ENCODE data around the gene NDE1. TPM values are rescaled to one million over a fixed set of nuclear protein-coding genes. Genes with fewer than 3 reads are reported as not detected.
A peak's percentile ranks its signal among the peaks of the same experiment; 100 is the strongest.

Gene NDE1
- total RNA-seq, 2 donors from 2014 or later, result 38.5 to 50.3 TPM

- TF ChIP-seq, protein P1, sequence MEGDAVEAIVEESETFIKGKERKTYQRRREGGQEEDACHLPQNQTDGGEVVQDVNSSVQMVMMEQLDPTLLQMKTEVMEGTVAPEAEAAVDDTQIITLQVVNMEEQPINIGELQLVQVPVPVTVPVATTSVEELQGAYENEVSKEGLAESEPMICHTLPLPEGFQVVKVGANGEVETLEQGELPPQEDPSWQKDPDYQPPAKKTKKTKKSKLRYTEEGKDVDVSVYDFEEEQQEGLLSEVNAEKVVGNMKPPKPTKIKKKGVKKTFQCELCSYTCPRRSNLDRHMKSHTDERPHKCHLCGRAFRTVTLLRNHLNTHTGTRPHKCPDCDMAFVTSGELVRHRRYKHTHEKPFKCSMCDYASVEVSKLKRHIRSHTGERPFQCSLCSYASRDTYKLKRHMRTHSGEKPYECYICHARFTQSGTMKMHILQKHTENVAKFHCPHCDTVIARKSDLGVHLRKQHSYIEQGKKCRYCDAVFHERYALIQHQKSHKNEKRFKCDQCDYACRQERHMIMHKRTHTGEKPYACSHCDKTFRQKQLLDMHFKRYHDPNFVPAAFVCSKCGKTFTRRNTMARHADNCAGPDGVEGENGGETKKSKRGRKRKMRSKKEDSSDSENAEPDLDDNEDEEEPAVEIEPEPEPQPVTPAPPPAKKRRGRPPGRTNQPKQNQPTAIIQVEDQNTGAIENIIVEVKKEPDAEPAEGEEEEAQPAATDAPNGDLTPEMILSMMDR (IDR thresholded peaks at IDR 0.05), result no peak
- Histone ChIP-seq H3K9ac (ENCODE audit: low read depth in 2 of 2, low read length in 2 of 2) (no peak overlapping the region), H3K27me3 (no peaks in the 10 kb centered on the region), H3K4me1 (peaks cover 6% of the 10 kb centered on the region), H3K27ac (no peak overlapping the region), H3K4me3 (no peak overlapping the region), H3K36me3 (peaks cover 19% of the 10 kb centered on the region), H3K9me3 (no peaks in the 10 kb centered on the region)
- DNase-seq, result no peak
- intact Hi-C loops (cut with DNase I), result no loop called here
These were observed 9.1 kb upstream of the NDE1 start for GRCh38 chr16:15640966-15641365.

DNA sequence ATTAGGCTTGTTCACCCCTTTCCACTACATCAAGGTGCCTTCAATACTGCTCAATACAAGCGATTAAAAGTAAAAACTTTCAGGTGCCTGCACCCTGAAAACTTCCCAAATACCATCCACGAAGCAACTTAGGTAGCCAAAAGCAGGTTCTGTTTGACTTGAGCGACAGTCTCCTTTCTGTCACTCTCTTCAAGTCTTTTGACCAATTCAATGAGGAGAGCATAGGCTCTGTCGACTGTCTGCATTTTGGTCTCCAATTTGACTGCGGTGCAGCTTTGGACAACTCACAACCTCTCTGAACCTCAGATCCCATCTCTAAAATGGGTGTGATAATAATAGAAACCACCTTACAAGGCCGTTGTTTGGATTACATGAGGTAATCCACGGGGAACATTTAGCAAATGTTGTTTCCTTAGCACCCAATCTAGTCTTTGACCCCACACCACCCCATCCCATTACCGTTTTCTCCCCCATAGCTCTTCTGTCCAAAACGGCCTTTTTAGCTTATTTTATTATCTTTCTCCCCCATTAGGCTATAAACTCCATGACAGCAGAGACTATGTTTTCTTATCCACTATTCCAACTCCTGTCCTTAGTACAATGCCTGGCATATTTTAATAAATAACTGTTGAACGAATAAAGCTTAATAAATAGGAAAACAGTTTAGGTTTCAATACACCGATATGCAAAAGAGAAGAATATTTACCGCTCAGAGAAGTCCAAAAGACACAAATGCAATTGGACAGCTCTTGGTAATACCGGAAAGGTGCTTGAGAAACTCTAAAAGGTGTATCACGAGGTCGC is 8.1 kb upstream of the NDE1 start:
- H3K36me3 ChIP-seq, result peaks cover 15% of the 10 kb centered on the region
- intact Hi-C loops (cut with DNase I), result no loop called here
- H3K4me3 ChIP-seq, result peak overlapping the region; percentile 84
- H3K4me1 ChIP-seq, result peaks cover 6% of the 10 kb centered on the region
- TF ChIP-seq, protein P1 (IDR thresholded peaks at IDR 0.05), result no peak
- H3K27me3 ChIP-seq, result no peaks in the 10 kb centered on the region
- H3K27ac ChIP-seq, result peak overlapping the region; percentile 96
- peak overlapping the region; percentile 88 to 89 for H3K9ac ChIP-seq (ENCODE audit: low read depth in 2 of 2, low read length in 2 of 2)
- no peak for DNase-seq
- H3K9me3 ChIP-seq, result no peaks in the 10 kb centered on the region

DNA sequence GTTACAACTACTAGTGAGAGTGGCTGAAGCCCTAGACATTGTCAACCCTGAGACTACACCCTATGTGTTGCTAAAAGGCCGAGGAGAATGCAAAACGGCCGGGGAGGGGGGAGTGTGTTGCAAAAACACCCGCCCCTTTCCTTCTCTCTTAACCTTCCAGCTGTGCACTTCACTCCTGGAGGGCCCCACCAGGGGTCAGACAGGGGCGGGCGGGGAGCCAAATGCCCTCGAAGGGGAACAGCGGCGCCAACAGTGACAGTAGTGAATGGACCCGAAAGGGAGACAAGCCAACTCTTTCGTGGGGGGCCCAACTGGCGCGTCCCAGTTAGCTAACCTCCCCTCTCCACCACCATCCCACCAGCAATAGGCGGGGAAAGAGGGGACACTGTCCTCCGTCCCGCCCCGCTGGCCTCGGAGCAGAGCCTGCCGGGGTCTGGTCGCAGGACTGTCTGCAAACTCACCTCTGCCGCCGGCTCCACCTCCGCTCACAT is 7.4 kb upstream of the NDE1 start:
- TF ChIP-seq, protein P1 (IDR thresholded peaks at IDR 0.05), result peak; percentile 31
- Histone ChIP-seq H3K4me3 (peak overlapping the region; percentile 84), H3K27me3 (no peaks in the 10 kb centered on the region), H3K4me1 (peaks cover 6% of the 10 kb centered on the region), H3K9me3 (no peaks in the 10 kb centered on the region), H3K9ac (ENCODE audit: low read depth in 2 of 2, low read length in 2 of 2) (peak overlapping the region; percentile 88 to 89), H3K27ac (peak overlapping the region; percentile 96), H3K36me3 (peaks cover 9% of the 10 kb centered on the region)
- intact Hi-C loops (cut with DNase I), result no loop called here
- DNase-seq, result peak; percentile 79

DNA sequence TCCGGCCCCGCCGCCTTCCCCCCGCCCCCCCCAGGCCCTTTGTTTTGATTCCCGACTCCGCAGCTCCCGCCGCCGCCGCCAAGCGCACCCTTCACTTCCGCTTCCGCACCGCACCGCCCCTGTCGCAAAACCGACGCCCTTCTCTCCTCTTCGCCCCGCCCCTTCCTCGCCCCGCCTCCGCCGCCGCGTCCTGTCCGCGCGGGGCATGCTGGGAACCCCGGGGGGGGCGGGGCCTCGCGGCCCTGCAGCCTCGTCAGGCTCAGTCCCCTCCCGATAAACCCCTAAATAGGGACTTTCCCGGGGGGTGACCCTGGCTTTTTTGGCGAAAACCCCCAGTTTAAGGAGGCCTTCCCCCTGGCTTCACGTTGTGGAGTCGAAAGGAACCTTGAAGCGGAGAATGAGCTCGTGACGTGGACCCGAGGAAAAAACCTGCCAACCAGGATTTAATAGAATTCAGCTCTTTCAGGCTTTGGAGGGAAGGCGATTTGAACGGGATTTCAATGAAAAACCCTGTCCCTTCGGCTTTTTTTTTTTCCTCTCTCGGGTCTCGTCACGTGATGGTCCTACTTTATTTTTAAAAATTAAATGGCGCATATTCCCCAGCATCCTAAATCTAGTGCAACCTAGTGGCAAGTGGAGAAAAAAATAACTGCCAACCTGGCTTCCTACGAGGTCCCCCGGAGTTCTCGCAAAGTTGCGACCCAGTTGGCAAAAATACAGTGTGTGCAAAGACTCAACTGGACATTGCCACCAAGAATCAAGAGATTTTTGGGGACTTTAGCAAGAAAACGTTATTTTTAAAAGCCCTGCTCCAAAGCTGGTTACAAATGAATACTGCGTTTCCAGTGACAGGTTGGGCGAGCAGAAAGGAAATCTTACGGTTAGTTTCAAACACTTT is 6.7 kb upstream of the NDE1 start, which contains the start of gene MARF1:
MARF1 (minus strand) TSS at position 107 of the 898 bp plus-strand sequence. CDS start 3,921 bp downstream, outside the sequence.
- peak; percentile 99 for DNase-seq
- TF ChIP-seq, protein P1 (IDR thresholded peaks at IDR 0.05), result peak; percentile 41
- no peaks in the 10 kb centered on the region for H3K27me3 ChIP-seq
- H3K36me3 ChIP-seq, result peaks cover 2% of the 10 kb centered on the region
- intact Hi-C loops (cut with DNase I), result no loop called here
- H3K4me3 ChIP-seq, result peak within 1 kb of the TSS; percentile 84
- H3K9ac ChIP-seq (ENCODE audit: low read depth in 2 of 2, low read length in 2 of 2), result peak within 1 kb of the TSS; percentile 89 to 96
- H3K9me3 ChIP-seq, result no peaks in the 10 kb centered on the region
- H3K27ac ChIP-seq, result peak within 1 kb of the TSS; percentile 96
- peaks cover 6% of the 10 kb centered on the region for H3K4me1 ChIP-seq

DNA sequence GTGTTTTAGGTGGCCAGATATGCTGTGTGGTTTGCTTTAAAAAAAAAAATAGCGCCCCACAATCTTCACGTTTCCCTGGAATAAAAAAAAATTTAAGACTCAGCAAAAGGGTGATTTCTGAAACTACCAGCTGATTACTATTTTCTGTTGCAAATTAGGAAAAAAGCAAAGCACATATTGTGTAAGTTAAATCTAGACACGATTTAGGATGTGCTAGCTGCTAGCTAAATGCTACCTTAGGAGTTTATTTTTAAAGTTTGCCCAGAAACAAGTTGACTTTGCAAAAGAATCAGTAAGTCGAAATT is 6.1 kb upstream of the NDE1 start:
- TF ChIP-seq, protein P1 (IDR thresholded peaks at IDR 0.05), result no peak
- DNase-seq, result no peak
- Histone ChIP-seq H3K4me1 (peaks cover 6% of the 10 kb centered on the region), H3K9ac (ENCODE audit: low read depth in 2 of 2, low read length in 2 of 2) (peak overlapping the region in 1 of 2 donors; percentile 96), H3K9me3 (no peaks in the 10 kb centered on the region), H3K36me3 (no peaks in the 10 kb centered on the region), H3K27me3 (no peaks in the 10 kb centered on the region), H3K4me3 (peak overlapping the region; percentile 84), H3K27ac (peak overlapping the region; percentile 96)
- intact Hi-C loops (cut with DNase I), result no loop called here
